ENCODE results near the gene EGR1. TPM values are rescaled to one million over a fixed set of nuclear protein-coding genes. Genes with fewer than 3 reads are reported as not detected.
A peak's percentile ranks its signal among the peaks of the same experiment; 100 is the strongest.

EGR1 gene
- total RNA-seq, 2 donors from 2014 or later = 9.9 to 14.2 TPM

GRCh38 chr5:138439477-138440158 is 25.7 kb upstream of the EGR1 start:
- Histone ChIP-seq H3K4me1 (ENCODE audit: control insufficient read depth, insufficient read depth, low read length) (peaks cover 14% of the 10 kb centered on the region), H3K4me3 (ENCODE audit: low read length) (peak overlapping the region; percentile 88), H3K9ac (ENCODE audit: extremely low read depth, low read length, poor library complexity, severe bottlenecking) (peak overlapping the region; percentile 55), H3K27me3 (ENCODE audit: control insufficient read depth, insufficient read depth, low read length, poor library complexity, severe bottlenecking) (peaks cover 5% of the 10 kb centered on the region), H3K36me3 (ENCODE audit: control insufficient read depth, insufficient read depth, low read length) (peaks cover 21% of the 10 kb centered on the region), H3K9me3 (ENCODE audit: control insufficient read depth, low read length) (no peaks in the 10 kb centered on the region), H3K27ac (ENCODE audit: low read depth, low read length) (peak overlapping the region; percentile 75)
- H3K4me1 Mint-ChIP-seq = peaks cover 26% of the 10 kb centered on the region
- peak overlapping the region; percentile 69 for H3K4me3 Mint-ChIP-seq
- peaks cover 18% of the 10 kb centered on the region for H3K36me3 Mint-ChIP-seq (ENCODE audit: low read depth)
- no peak for DNase-seq
- H3K27ac Mint-ChIP-seq = peak overlapping the region; percentile 35
- TF ChIP-seq, protein P1, sequence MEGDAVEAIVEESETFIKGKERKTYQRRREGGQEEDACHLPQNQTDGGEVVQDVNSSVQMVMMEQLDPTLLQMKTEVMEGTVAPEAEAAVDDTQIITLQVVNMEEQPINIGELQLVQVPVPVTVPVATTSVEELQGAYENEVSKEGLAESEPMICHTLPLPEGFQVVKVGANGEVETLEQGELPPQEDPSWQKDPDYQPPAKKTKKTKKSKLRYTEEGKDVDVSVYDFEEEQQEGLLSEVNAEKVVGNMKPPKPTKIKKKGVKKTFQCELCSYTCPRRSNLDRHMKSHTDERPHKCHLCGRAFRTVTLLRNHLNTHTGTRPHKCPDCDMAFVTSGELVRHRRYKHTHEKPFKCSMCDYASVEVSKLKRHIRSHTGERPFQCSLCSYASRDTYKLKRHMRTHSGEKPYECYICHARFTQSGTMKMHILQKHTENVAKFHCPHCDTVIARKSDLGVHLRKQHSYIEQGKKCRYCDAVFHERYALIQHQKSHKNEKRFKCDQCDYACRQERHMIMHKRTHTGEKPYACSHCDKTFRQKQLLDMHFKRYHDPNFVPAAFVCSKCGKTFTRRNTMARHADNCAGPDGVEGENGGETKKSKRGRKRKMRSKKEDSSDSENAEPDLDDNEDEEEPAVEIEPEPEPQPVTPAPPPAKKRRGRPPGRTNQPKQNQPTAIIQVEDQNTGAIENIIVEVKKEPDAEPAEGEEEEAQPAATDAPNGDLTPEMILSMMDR (conservative IDR thresholded peaks at IDR 0.05) = no peak
- no peaks in the 10 kb centered on the region for H3K9me3 Mint-ChIP-seq
- H3K27me3 Mint-ChIP-seq (ENCODE audit: insufficient read depth) = peaks cover 8% of the 10 kb centered on the region
- 41 to 45% methylated on average over 8 to 20 of the region's 20 CpGs for WGBS, 2 experiments (ENCODE audit: insufficient coverage in 1 of 2, insufficient read length in 1 of 2)

- Mint-ChIP-seq H3K4me3 (peak overlapping the region; percentile 69), H3K27ac (no peak overlapping the region), H3K9me3 (no peaks in the 10 kb centered on the region), H3K4me1 (peaks cover 26% of the 10 kb centered on the region), H3K36me3 (ENCODE audit: low read depth) (peaks cover 11% of the 10 kb centered on the region), H3K27me3 (ENCODE audit: insufficient read depth) (peaks cover 8% of the 10 kb centered on the region)
- DNase-seq = no peak
- Histone ChIP-seq H3K4me1 (ENCODE audit: control insufficient read depth, insufficient read depth, low read length) (peaks cover 14% of the 10 kb centered on the region), H3K36me3 (ENCODE audit: control insufficient read depth, insufficient read depth, low read length) (peaks cover 13% of the 10 kb centered on the region), H3K9ac (ENCODE audit: extremely low read depth, low read length, poor library complexity, severe bottlenecking) (no peak overlapping the region), H3K27ac (ENCODE audit: low read depth, low read length) (no peak overlapping the region), H3K9me3 (ENCODE audit: control insufficient read depth, low read length) (no peaks in the 10 kb centered on the region), H3K27me3 (ENCODE audit: control insufficient read depth, insufficient read depth, low read length, poor library complexity, severe bottlenecking) (peaks cover 5% of the 10 kb centered on the region), H3K4me3 (ENCODE audit: low read length) (peak overlapping the region; percentile 88)
- TF ChIP-seq, protein P1 (conservative IDR thresholded peaks at IDR 0.05) = no peak
- 78 to 85% methylated on average over 11 to 17 of the region's 17 CpGs for WGBS, 2 experiments (ENCODE audit: insufficient coverage in 1 of 2, insufficient read length in 1 of 2)
These were observed 24.9 kb upstream of the EGR1 start for GRCh38 chr5:138440159-138441073.

- peaks cover 5% of the 10 kb centered on the region for H3K36me3 ChIP-seq (ENCODE audit: control insufficient read depth, insufficient read depth, low read length)
- peaks cover 8% of the 10 kb centered on the region for H3K27me3 Mint-ChIP-seq (ENCODE audit: insufficient read depth)
- TF ChIP-seq, protein P1 (conservative IDR thresholded peaks at IDR 0.05) = no peak
- H3K9me3 Mint-ChIP-seq = no peaks in the 10 kb centered on the region
- peaks cover 14% of the 10 kb centered on the region for H3K4me1 ChIP-seq (ENCODE audit: control insufficient read depth, insufficient read depth, low read length)
- H3K27me3 ChIP-seq (ENCODE audit: control insufficient read depth, insufficient read depth, low read length, poor library complexity, severe bottlenecking) = peaks cover 5% of the 10 kb centered on the region
- peaks cover 4% of the 10 kb centered on the region for H3K36me3 Mint-ChIP-seq (ENCODE audit: low read depth)
- H3K9ac ChIP-seq (ENCODE audit: extremely low read depth, low read length, poor library complexity, severe bottlenecking) = no peak overlapping the region
- no peak overlapping the region for H3K27ac Mint-ChIP-seq
- H3K27ac ChIP-seq (ENCODE audit: low read depth, low read length) = no peak overlapping the region
- no peak overlapping the region for H3K4me3 ChIP-seq (ENCODE audit: low read length)
- no peak overlapping the region for H3K4me3 Mint-ChIP-seq
- H3K9me3 ChIP-seq (ENCODE audit: control insufficient read depth, low read length) = no peaks in the 10 kb centered on the region
- 88 to 90% methylated on average over 7 to 9 of the region's 9 CpGs for WGBS, 2 experiments (ENCODE audit: insufficient coverage in 1 of 2, insufficient read length in 1 of 2)
- DNase-seq = no peak
- H3K4me1 Mint-ChIP-seq = peaks cover 26% of the 10 kb centered on the region
These were observed 24.1 kb upstream of the EGR1 start for GRCh38 chr5:138441221-138441620.
